H1 (cell line): ENCODE measurements around the gene NBAS. TPM values are rescaled to one million over a fixed set of nuclear protein-coding genes. Genes with fewer than 3 reads are reported as not detected.

Source experiments
- EZH2 ChIP-seq: fragments of 200-600 bp; sonication (generic); IDR thresholded peaks from 2 replicates; pipeline ENCODE4 v1.7.1; 2012; ENCODE audit warnings: low read depth, mild to moderate bottlenecking, moderate library complexity, low read length, inconsistent platforms; ENCODE audit not compliant: severe bottlenecking
- KDM1A ChIP-seq: fragments of 200-600, 300-600 bp; sonication (generic); IDR thresholded peaks from 2 replicates; pipeline ENCODE4 v1.7.1; 2016; ENCODE audit warnings: mild to moderate bottlenecking, low read length, borderline replicate concordance
- MAFK ChIP-seq: IDR thresholded peaks from 2 replicates; pipeline ENCODE4 v1.6.1; 2012; ENCODE audit warnings: low read depth, mild to moderate bottlenecking, improper control_type of control experiment, low read length
- SIX5 ChIP-seq: IDR thresholded peaks from 2 replicates; pipeline ENCODE4 v1.6.1; 2011; ENCODE audit warnings: mild to moderate bottlenecking, low read depth, low read length
- SP1 ChIP-seq: IDR thresholded peaks from 2 replicates; pipeline ENCODE4 v1.6.1; 2011; ENCODE audit warnings: low read depth, low read length
- TEAD4 ChIP-seq: IDR thresholded peaks from 2 replicates; pipeline ENCODE4 v1.6.1; 2012; ENCODE audit warnings: low read depth, low read length, inconsistent platforms, mixed read lengths
- polyA plus RNA-seq, 7 experiments: library from polyadenylated mRNA; depleted of rRNA in 3 of 7; stranded (reverse) in 5 of 7; unstranded in 2 of 7; fragments of >200 nt in 5 of 7; fragments of 200-250 nt in 2 of 7; gene quantifications; 1 replicate in 5 of 7; 2 replicates in 1 of 7; 4 replicates in 1 of 7; pipeline versions ENCODE4 v1.2.1 to v1.2.3, GENCODE V29; 2011 to 2013; ENCODE audit warnings: missing spikeins in 2 of 7, mixed read lengths in 2 of 7
- total RNA-seq: library from RNA; stranded (reverse); fragmentation: NEBNext Ultra II Directional; extraction: Animal tissue kit (Norgen Biotek cat#: 25700); gene quantifications from 2 replicates; pipeline ENCODE4 v1.2.1, GENCODE V29; 2021

The NBAS gene
- total and polyA plus RNA-seq, 2 of the 8 experiments (the other 6 are each of a cell fraction or from before 2014, with no cell fraction given) = 19.6 to 34.8 TPM

DNA sequence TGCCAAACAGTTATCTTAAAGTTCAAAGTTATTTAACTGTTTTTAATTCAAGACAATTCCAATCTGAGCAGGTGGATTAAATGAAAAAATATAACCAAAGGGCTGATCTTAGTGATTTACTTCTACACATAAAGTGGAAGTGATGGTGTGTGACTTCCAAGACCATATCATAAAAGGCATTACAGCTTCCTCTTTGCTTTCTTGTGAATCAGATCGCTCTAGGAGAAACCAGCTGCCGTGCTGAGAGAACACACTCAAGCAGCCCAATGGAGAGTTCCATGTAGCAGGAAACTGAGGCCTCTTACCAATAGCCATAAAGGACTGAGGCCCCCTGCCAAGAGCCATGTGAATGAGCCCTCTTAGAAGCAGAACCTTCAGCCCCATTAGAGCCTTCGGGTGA lies 197.4 kb downstream of the NBAS start (continued):
- TF ChIP-seq EZH2 = no peak
- no peak for TF ChIP-seq SP1
- no peak for TF ChIP-seq KDM1A
- no peak for TF ChIP-seq SIX5
- TF ChIP-seq MAFK = no peak
- TF ChIP-seq TEAD4 = no peak
